Measurements from ENCODE around the gene COX10.

DNA sequence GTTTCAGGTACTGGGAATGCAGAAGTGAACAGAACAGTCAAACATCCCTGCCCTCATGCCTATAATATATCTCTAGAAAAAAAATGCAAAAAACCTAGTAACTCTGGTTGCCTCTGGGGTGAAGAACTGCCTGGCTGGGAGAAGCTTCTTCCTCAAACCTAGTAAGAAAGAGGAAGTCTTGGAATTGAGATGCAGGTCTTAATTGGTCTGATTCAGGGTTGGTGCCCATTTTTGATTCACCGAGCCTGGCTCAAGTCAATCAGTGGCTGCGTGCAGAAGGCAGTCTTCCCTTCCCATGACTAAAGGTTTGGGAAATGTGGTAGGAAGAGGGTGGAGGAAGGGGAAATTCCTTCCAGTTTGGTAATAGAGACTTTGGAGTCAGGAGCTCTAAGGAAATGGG is 145.0 kb downstream of the COX10 start:
- TF ChIP-seq, protein P1, sequence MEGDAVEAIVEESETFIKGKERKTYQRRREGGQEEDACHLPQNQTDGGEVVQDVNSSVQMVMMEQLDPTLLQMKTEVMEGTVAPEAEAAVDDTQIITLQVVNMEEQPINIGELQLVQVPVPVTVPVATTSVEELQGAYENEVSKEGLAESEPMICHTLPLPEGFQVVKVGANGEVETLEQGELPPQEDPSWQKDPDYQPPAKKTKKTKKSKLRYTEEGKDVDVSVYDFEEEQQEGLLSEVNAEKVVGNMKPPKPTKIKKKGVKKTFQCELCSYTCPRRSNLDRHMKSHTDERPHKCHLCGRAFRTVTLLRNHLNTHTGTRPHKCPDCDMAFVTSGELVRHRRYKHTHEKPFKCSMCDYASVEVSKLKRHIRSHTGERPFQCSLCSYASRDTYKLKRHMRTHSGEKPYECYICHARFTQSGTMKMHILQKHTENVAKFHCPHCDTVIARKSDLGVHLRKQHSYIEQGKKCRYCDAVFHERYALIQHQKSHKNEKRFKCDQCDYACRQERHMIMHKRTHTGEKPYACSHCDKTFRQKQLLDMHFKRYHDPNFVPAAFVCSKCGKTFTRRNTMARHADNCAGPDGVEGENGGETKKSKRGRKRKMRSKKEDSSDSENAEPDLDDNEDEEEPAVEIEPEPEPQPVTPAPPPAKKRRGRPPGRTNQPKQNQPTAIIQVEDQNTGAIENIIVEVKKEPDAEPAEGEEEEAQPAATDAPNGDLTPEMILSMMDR (IDR thresholded peaks at IDR 0.05): no peak
- no peak for TF ChIP-seq POLR2A (IDR thresholded peaks at IDR 0.05)
